ENCODE data around the gene SLC17A4. TPM values are rescaled to one million over a fixed set of nuclear protein-coding genes. Genes with fewer than 3 reads are reported as not detected.

Gene SLC17A4
- total RNA-seq, 1 donor from 2014 or later = not detected

DNA sequence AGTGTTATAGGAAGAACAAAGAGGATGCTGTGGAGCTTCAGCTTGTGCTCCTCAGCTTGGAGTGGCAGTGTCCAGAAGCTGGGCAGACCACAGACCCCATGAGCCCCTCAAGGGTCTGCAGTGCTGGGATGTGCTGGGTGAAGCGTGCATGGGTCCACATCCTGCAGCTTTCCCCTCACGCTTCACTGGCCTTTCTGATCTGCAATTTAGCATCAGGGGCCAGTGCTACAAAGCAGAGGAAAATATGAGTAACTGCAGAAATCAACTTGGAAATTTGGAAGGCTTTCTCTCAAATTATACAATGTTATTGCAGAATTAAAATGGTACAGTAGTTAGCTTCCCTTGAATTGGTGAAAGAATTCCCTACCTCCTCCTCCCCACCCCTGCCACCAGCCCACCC is 10.1 kb downstream of the SLC17A4 start:
- no peak for DNase-seq (ENCODE audit: low read depth)
- H3K4me3 ChIP-seq (ENCODE audit: low read depth, low read length) = no peak overlapping the region
- TF ChIP-seq, protein P1, sequence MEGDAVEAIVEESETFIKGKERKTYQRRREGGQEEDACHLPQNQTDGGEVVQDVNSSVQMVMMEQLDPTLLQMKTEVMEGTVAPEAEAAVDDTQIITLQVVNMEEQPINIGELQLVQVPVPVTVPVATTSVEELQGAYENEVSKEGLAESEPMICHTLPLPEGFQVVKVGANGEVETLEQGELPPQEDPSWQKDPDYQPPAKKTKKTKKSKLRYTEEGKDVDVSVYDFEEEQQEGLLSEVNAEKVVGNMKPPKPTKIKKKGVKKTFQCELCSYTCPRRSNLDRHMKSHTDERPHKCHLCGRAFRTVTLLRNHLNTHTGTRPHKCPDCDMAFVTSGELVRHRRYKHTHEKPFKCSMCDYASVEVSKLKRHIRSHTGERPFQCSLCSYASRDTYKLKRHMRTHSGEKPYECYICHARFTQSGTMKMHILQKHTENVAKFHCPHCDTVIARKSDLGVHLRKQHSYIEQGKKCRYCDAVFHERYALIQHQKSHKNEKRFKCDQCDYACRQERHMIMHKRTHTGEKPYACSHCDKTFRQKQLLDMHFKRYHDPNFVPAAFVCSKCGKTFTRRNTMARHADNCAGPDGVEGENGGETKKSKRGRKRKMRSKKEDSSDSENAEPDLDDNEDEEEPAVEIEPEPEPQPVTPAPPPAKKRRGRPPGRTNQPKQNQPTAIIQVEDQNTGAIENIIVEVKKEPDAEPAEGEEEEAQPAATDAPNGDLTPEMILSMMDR (conservative IDR thresholded peaks at IDR 0.05; ENCODE audit: low read depth, low read length) = no peak

DNA sequence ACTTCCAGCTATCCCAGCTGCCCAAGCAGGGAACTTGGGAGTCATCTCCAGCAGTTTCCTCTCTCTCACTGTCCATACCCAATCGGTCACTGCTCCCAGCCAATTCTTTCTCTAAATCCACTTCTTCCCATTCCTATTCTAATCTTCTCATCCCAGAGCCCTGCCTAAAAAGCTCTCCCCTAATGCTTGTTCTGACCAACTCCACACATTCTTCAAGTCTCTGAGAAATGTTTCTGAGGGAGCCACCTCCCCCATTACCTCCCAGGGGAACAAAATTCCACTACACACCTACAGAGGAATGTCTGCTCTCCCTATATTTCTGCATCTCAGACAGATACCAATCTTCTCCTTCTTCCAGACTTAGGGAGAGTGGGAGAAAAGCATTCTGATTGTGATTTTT is 14.0 kb downstream of the SLC17A4 start:
- no peak overlapping the region for H3K4me3 ChIP-seq (ENCODE audit: low read depth, low read length)
- TF ChIP-seq, protein P1 (conservative IDR thresholded peaks at IDR 0.05; ENCODE audit: low read depth, low read length) = no peak
- DNase-seq (ENCODE audit: low read depth) = no peak

DNA sequence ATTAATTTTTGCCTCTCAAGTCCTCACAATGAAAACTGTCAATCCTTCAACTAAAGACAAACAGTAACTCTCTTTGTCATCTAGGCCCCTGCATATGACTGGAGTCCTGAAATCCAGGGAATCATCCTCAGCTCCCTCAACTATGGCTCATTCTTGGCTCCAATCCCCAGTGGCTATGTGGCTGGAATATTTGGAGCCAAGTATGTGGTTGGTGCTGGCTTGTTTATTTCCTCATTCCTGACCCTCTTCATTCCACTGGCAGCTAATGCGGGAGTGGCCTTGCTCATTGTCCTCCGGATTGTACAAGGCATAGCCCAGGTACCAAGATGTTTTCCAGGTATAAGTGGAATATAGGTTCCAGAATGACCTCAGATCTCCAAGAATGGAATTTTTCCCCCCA is 15.4 kb downstream of the SLC17A4 start:
- no peak overlapping the region for H3K4me3 ChIP-seq (ENCODE audit: low read depth, low read length)
- peak; percentile 19 for DNase-seq (ENCODE audit: low read depth)
- TF ChIP-seq, protein P1 (conservative IDR thresholded peaks at IDR 0.05; ENCODE audit: low read depth, low read length) = no peak

DNA sequence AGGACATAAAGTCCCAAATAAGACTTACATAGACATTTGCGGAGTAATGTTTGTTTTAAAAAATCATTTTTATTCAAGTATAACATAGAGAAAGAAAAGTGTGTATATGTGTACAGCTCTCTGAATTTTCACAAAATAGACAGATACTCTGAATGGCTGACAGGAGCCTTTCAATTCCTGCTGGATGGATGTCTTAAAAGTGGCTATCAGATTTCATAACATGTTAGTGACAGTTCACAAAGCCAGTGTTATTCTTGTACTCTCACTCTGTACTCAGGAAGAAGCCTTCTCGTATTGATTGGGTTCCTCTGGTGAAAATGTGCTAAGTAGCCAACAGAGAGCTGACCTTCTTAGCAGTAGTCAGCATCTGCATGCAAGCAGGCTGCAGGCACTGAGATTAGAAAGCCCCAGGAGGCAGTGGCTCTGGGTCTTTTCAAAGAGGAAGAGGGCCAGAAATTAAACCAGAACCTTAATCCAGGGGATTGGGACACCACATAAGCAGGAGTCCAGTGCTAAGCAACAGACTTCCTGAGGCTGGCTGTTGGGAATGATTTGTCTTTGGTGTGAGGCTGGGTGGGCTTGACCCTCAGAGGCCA is 19.7 kb downstream of the SLC17A4 start:
- H3K4me3 ChIP-seq (ENCODE audit: low read depth, low read length) = no peak overlapping the region
- TF ChIP-seq, protein P1 (conservative IDR thresholded peaks at IDR 0.05; ENCODE audit: low read depth, low read length) = no peak
- no peak for DNase-seq (ENCODE audit: low read depth)

DNA sequence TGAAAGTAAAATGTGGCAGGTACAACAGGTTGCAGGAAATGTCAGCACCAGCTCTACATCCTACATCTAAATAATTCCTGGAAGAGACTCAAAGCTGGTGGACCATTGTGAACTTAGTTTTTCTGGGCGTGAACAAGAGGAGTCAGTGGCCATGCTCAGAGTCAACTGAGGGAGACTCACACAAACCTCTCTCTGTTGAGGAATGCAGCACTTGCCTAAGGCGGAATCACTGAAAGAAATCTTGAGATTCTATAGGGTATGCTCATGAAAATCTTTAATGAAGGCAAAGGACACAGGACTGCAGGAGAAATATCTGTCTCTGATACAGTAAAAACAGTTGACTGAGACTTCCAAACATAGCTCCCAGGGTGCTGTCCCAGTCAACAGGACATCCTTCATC is 22.5 kb downstream of the SLC17A4 start:
- DNase-seq (ENCODE audit: low read depth) = no peak
- H3K4me3 ChIP-seq (ENCODE audit: low read depth, low read length) = no peak overlapping the region
- TF ChIP-seq, protein P1 (conservative IDR thresholded peaks at IDR 0.05; ENCODE audit: low read depth, low read length) = no peak

DNA sequence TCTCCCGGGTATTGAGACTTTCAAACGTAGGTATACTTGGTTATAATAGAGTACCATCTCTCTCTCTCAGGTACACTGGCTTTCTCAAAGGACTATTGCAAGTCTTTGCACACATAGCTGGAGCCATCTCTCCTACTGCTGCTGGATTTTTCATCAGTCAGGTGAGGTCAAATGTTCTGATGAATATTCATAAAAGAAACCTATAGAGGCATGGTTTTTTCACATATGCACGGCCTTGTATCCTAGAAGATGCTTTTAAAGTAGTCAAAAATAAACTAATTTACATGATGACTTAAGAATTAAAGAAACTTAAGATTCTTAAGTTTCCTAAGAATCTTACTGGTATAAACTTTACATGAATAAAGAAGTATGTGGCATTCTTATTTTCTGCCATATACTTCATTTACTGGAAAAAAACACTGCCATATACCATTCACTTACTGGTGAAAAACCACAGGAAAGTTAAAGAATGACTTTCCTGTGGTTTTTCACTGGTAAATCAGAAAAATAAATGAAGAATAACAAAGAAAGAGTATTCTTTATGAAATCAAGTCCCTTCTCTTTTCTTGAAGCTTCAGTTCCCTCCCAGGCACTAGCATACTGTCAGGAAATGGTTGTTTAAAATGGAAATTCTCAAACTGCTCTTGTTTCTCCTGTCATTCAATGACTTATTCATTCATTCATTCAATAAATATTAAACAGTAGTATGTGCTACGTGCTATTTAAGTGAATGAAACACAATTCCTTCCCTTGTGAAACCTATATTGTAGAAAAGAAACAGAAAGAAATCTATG is 23.5 kb downstream of the SLC17A4 start:
- TF ChIP-seq, protein P1 (conservative IDR thresholded peaks at IDR 0.05; ENCODE audit: low read depth, low read length) = no peak
- no peak overlapping the region for H3K4me3 ChIP-seq (ENCODE audit: low read depth, low read length)
- no peak for DNase-seq (ENCODE audit: low read depth)

Measured in epithelial cell of proximal tubule (primary cell).